Measurements from ENCODE around the gene RFTN1.

The RFTN1 gene

GRCh38 chr3:16329036-16329825, 184.3 kb downstream of the RFTN1 start:
- no peak overlapping the region for H3K4me3 ChIP-seq (ENCODE audit: low read depth, low read length)
- H3K9me3 ChIP-seq, result no peaks in the 10 kb centered on the region
- H3K4me1 ChIP-seq, result no peaks in the 10 kb centered on the region
- H3K27me3 ChIP-seq, result no peaks in the 10 kb centered on the region
- DNase-seq, result no peak
- no peaks in the 10 kb centered on the region for H3K36me3 ChIP-seq
- no peak for TF ChIP-seq CTCF (IDR thresholded peaks at IDR 0.05; ENCODE audit: low read depth, low read length)

- no peaks in the 10 kb centered on the region for H3K4me1 ChIP-seq
- H3K27me3 ChIP-seq, result no peaks in the 10 kb centered on the region
- H3K36me3 ChIP-seq, result no peaks in the 10 kb centered on the region
- DNase-seq, result no peak
- TF ChIP-seq CTCF (IDR thresholded peaks at IDR 0.05; ENCODE audit: low read depth, low read length), result no peak
- no peaks in the 10 kb centered on the region for H3K9me3 ChIP-seq
- H3K4me3 ChIP-seq (ENCODE audit: low read depth, low read length), result no peak overlapping the region
Measured at GRCh38 chr3:16328124-16328523, 185.4 kb downstream of the RFTN1 start.

GRCh38 chr3:16326724-16327349, 186.7 kb downstream of the RFTN1 start:
- TF ChIP-seq CTCF (IDR thresholded peaks at IDR 0.05; ENCODE audit: low read depth, low read length), result no peak

GRCh38 chr3:16325850-16326249, 187.6 kb downstream of the RFTN1 start:
- H3K27me3 ChIP-seq, result no peaks in the 10 kb centered on the region
- no peak overlapping the region for H3K4me3 ChIP-seq (ENCODE audit: low read depth, low read length)
- DNase-seq, result no peak
- no peaks in the 10 kb centered on the region for H3K36me3 ChIP-seq
- H3K4me1 ChIP-seq, result no peaks in the 10 kb centered on the region
- TF ChIP-seq CTCF (IDR thresholded peaks at IDR 0.05; ENCODE audit: low read depth, low read length), result no peak
- H3K9me3 ChIP-seq, result no peaks in the 10 kb centered on the region

More at GRCh38 chr3:16326724-16327349, 186.7 kb downstream of the RFTN1 start:
- Histone ChIP-seq H3K27me3 (no peaks in the 10 kb centered on the region), H3K4me3 (ENCODE audit: low read depth, low read length) (no peak overlapping the region), H3K4me1 (no peaks in the 10 kb centered on the region), H3K36me3 (no peaks in the 10 kb centered on the region), H3K9me3 (no peaks in the 10 kb centered on the region)
- no peak for DNase-seq

- H3K27me3 ChIP-seq, result no peaks in the 10 kb centered on the region
- H3K9me3 ChIP-seq, result no peaks in the 10 kb centered on the region
- TF ChIP-seq CTCF (IDR thresholded peaks at IDR 0.05; ENCODE audit: low read depth, low read length), result no peak
- no peak for DNase-seq
- no peaks in the 10 kb centered on the region for H3K4me1 ChIP-seq
- H3K4me3 ChIP-seq (ENCODE audit: low read depth, low read length), result no peak overlapping the region
- no peaks in the 10 kb centered on the region for H3K36me3 ChIP-seq
Measured at GRCh38 chr3:16323737-16324136, 189.8 kb downstream of the RFTN1 start.

GRCh38 chr3:16322189-16322588, 191.3 kb downstream of the RFTN1 start:
- Histone ChIP-seq H3K9me3 (no peaks in the 10 kb centered on the region), H3K4me1 (no peaks in the 10 kb centered on the region), H3K27me3 (no peaks in the 10 kb centered on the region), H3K36me3 (no peaks in the 10 kb centered on the region), H3K4me3 (ENCODE audit: low read depth, low read length) (no peak overlapping the region)
- TF ChIP-seq CTCF (IDR thresholded peaks at IDR 0.05; ENCODE audit: low read depth, low read length), result no peak
- no peak for DNase-seq
